Panc1 (cell line): ENCODE results near the gene C5. TPM values are rescaled to one million over a fixed set of nuclear protein-coding genes. Genes with fewer than 3 reads are reported as not detected.
"Not testable (repeated sequence)": the region's sequence is repeated elsewhere in the genome, so short reads cannot be mapped to it uniquely, and the experiment has no call there.

ENCODE experiments used
- ATAC-seq: fragments of 200-7000 bp; cut with Tn5 transposase; 2 replicates; pipeline ENCODE4 v1.9.1; 2020; ENCODE audit warnings: mild to moderate bottlenecking, moderate library complexity
- BruUV-seq: library from RNA; stranded (reverse); fragments of 400-500 nt; replicated peaks from 2 replicates; lab custom pipeline; 2021; lab: Mats Ljungman, UMichigan
- CTCF ChIA-PET: fragments of 300-600 bp; sonication (Branson Sonifier 250); formaldehyde crosslinking; loops from one replicate; lab custom pipeline; 2022; ENCODE audit warnings: antibody characterized with exemption; lab: Charles Lee
- POLR2A ChIA-PET: fragments of 300-600 bp; sonication (Branson Sonifier 250); formaldehyde crosslinking; loops from one replicate; lab custom pipeline; 2022; ENCODE audit warnings: antibody characterized with exemption; lab: Charles Lee
- DNase-seq: peaks from one replicate; pipeline ENCODE4 v3.0.0-alpha.2; 2010; ENCODE audit warnings: low read depth, low spot score
- H3K27ac ChIP-seq: 2 replicates; pipeline ENCODE4 v1.5.1; 2011; ENCODE audit warnings: mild to moderate bottlenecking, low read length, inconsistent platforms
- H3K27me3 ChIP-seq: fragments of 200-500 bp; sonication (Bioruptor generic); 2 replicates; pipeline ENCODE4 v1.6.0; 2014; ENCODE audit warnings: low read length, inconsistent platforms; ENCODE audit not compliant: control insufficient read depth, insufficient read depth
- H3K36me3 ChIP-seq: fragments of 200-500 bp; sonication (Bioruptor generic); 2 replicates; pipeline ENCODE4 v1.5.1; 2014; ENCODE audit warnings: inconsistent platforms, mild to moderate bottlenecking, low read length, moderate library complexity; ENCODE audit not compliant: control insufficient read depth, insufficient read depth
- H3K4me1 ChIP-seq: 2 replicates; pipeline ENCODE4 v1.5.1; 2011; ENCODE audit warnings: inconsistent platforms, mild to moderate bottlenecking, low read length, moderate library complexity; ENCODE audit not compliant: control insufficient read depth, insufficient read depth
- H3K4me3 ChIP-seq, 2 experiments: 2 replicates each; pipeline ENCODE4 v1.5.1; 2011 to 2012; ENCODE audit warnings: low read depth in 2 of 2, low read length in 2 of 2, mild to moderate bottlenecking in 2 of 2, inconsistent platforms in 1 of 2, moderate library complexity in 1 of 2
- H3K9me3 ChIP-seq: fragments of 200-500 bp; sonication (Bioruptor generic); 2 replicates; pipeline ENCODE4 v1.5.1; 2014; ENCODE audit warnings: low read depth, mild to moderate bottlenecking, inconsistent platforms, low read length, moderate library complexity; ENCODE audit not compliant: control insufficient read depth, insufficient read depth
- CTCF ChIP-seq: fragments of 450-650 bp; IDR thresholded peaks from 2 replicates; pipeline ENCODE4 v1.5.1; 2017; ENCODE audit warnings: mild to moderate bottlenecking
- POLR2AphosphoS5 ChIP-seq: IDR thresholded peaks from 2 replicates; pipeline ENCODE4 v1.6.1; 2012; ENCODE audit warnings: mild to moderate bottlenecking, low read depth, low read length, moderate library complexity
- REST ChIP-seq, 2 experiments: IDR thresholded peaks; 2 replicates each; pipeline ENCODE4 v1.6.1; 2011 to 2012; ENCODE audit warnings: low read depth in 2 of 2, control low read depth in 1 of 2, low read length in 1 of 2, mild to moderate bottlenecking in 1 of 2, moderate library complexity in 1 of 2; ENCODE audit not compliant: insufficient read depth in 1 of 2
- SIN3A ChIP-seq: IDR thresholded peaks from 2 replicates; pipeline ENCODE4 v1.6.1; 2012; ENCODE audit warnings: low read depth, mild to moderate bottlenecking, low read length, moderate library complexity, borderline replicate concordance; ENCODE audit not compliant: insufficient read depth
- TCF7L2 ChIP-seq: IDR thresholded peaks from 2 replicates; pipeline ENCODE4 v1.6.1; 2011; ENCODE audit warnings: mild to moderate bottlenecking, low read depth, low read length, inconsistent platforms
- in situ Hi-C: cut with HindIII; loops from 2 replicates; pipeline ENCODE4 v1.10.0; 2016; ENCODE audit warnings: low sequenced_read_pairs, low pct_unique_long_range_greater_than_20kb
- intact Hi-C: fragments of 100-400 bp; cut with micrococcal nuclease; formaldehyde crosslinking; loops from one replicate; pipeline ENCODE4 v1.10.0; 2022; ENCODE audit not compliant: unreplicated experiment
- total RNA-seq: library from RNA; stranded (reverse); gene quantifications from one replicate; pipeline ENCODE4 v1.2.1, GENCODE V29; 2021; ENCODE audit not compliant: unreplicated experiment

C5 gene
- total RNA-seq, 1 experiment from 2014 or later = 1.6 TPM

DNA sequence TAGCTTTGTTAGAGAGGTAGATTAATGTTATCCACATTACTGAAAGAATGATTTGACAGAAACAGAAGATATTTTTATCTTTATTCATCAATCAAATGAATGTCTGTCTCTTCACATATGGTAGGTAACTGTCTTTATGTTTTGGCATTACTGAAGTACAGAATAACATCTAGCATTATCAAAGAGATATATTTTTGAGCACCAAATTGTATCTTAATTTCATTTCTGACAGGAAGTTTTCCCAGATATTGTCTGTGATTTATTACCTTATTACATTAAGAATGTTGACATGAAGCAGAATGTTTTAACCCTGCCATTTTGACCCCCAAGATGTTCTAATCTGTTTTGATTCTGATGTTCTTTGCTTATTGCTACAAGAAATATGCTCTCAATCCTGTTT lies 45.0 kb upstream of the C5 start:
- Histone ChIP-seq H3K27me3 (no peaks in the 10 kb centered on the region), H3K4me3 (no peak overlapping the region), H3K36me3 (no peaks in the 10 kb centered on the region; the same call in 1 of the 2 replicates), H3K27ac (no peak overlapping the region), H3K4me1 (no peaks in the 10 kb centered on the region), H3K9me3 (no peaks in the 10 kb centered on the region)
- no peak for TF ChIP-seq SIN3A
- TF ChIP-seq REST (IDR thresholded peaks at IDR 0.05; ENCODE audit: insufficient read depth in 1 of 2, low read depth in 2 of 2, low read length in 1 of 2) = no peak
- no peak for TF ChIP-seq TCF7L2
- no peak for TF ChIP-seq POLR2AphosphoS5
- no peak for TF ChIP-seq CTCF
- POLR2A ChIA-PET = no interaction called here
- intact Hi-C loops (no loop called here), in situ Hi-C loops (no loop called here)
- CTCF ChIA-PET = no interaction called here
- DNase-seq (no peak), ATAC-seq (no peak)
- BruUV-seq = no TSS peak

- H3K9me3 ChIP-seq, H3K4me3 ChIP-seq, CTCF ChIA-PET, H3K4me1 ChIP-seq, H3K27me3 ChIP-seq, POLR2A ChIA-PET, H3K27ac ChIP-seq, BruUV-seq, H3K36me3 ChIP-seq, intact Hi-C loops, ATAC-seq, in situ Hi-C loops, DNase-seq: not testable (repeated sequence)
These were observed 40.7 kb upstream of the C5 start for GRCh38 chr9:121090743-121091142.

GRCh38 chr9:121088576-121088975 lies 38.5 kb upstream of the C5 start:
- intact Hi-C loops = no loop called here
- Histone ChIP-seq H3K4me1 (no peaks in the 10 kb centered on the region), H3K27me3 (no peaks in the 10 kb centered on the region), H3K9me3 (no peaks in the 10 kb centered on the region), H3K27ac (no peak overlapping the region), H3K36me3 (no peaks in the 10 kb centered on the region), H3K4me3 (no peak overlapping the region)
- BruUV-seq = no TSS peak
- no peak for ATAC-seq
- DNase-seq = no peak
- ChIA-PET POLR2A (no interaction called here), CTCF (no interaction called here)
- in situ Hi-C loops = no loop called here
- TF ChIP-seq POLR2AphosphoS5 = no peak
- no peak for TF ChIP-seq REST (IDR thresholded peaks at IDR 0.05; ENCODE audit: insufficient read depth in 1 of 2, low read depth in 2 of 2, low read length in 1 of 2)
- TF ChIP-seq CTCF = no peak
- TF ChIP-seq SIN3A = no peak
- TF ChIP-seq TCF7L2 = no peak
